Measurements from ENCODE around the gene SERPINA1.

SERPINA1 gene

DNA sequence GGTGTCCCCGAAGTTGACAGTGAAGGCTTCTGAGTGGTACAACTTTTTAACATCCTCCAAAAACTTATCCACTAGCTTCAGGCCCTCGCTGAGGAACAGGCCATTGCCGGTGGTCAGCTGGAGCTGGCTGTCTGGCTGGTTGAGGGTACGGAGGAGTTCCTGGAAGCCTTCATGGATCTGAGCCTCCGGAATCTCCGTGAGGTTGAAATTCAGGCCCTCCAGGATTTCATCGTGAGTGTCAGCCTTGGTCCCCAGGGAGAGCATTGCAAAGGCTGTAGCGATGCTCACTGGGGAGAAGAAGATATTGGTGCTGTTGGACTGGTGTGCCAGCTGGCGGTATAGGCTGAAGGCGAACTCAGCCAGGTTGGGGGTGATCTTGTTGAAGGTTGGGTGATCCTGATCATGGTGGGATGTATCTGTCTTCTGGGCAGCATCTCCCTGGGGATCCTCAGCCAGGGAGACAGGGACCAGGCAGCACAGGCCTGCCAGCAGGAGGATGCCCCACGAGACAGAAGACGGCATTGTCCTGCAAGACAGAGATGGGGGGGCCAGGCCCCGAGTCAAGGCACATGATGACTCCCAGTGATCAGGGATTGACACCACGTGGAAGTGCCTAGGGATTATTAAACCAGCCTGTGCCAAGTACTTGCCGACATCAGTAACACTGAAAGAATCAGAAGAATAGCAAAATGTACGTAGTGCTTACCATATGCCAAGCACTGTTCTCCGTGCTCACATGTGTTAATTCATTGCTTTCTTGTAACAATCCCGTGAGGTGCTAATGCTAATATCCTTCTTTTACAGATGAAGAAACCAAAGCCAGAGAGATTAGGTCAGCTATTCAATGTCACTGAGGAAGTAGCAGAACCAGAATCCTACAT lies 5.4 kb downstream of the SERPINA1 start:
- TF ChIP-seq CTCF (IDR thresholded peaks at IDR 0.05; ENCODE audit: low read depth, low read length) = no peak
- H3K27me3 ChIP-seq = 0 out of 2 replicates have a peak, but pooled peaks cover 4% of the 10 kb centered on the region
- H3K4me1 ChIP-seq = no peaks in the 10 kb centered on the region
- no peak overlapping the region for H3K4me3 ChIP-seq (ENCODE audit: low read depth, low read length)
- no peak for DNase-seq
- H3K9me3 ChIP-seq = no peaks in the 10 kb centered on the region
- H3K36me3 ChIP-seq = no peaks in the 10 kb centered on the region

DNA sequence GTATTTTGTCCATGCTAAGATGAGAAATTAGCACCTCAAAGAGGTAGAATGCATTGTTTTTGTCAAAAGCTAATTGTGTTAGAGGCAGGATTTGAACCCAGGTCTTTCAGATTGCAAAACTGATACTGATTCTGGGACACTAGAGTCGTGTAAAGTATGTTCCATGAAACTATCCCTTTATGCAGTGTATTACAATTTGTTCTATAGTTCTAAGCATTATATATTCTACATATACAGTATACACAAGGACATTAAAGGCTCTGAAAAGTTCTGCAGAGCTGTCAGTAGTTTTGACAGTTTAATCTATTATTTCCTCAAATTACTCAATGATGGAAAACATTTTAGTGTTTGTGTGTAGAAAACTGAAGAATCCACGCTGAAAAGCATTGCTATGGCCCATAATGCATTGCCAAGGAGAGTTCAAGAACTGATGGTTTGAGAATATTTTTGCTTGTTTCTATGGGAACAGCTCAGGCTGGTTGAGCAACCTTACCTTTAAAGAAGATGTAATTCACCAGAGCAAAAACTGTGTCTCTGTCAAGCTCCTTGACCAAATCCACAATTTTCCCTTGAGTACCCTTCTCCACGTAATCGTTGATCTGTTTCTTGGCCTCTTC lies 6.2 kb downstream of the SERPINA1 start:
- H3K4me3 ChIP-seq (ENCODE audit: low read depth, low read length) = no peak overlapping the region
- H3K36me3 ChIP-seq = no peaks in the 10 kb centered on the region
- no peaks in the 10 kb centered on the region for H3K9me3 ChIP-seq
- DNase-seq = no peak
- no peak for TF ChIP-seq CTCF (IDR thresholded peaks at IDR 0.05; ENCODE audit: low read depth, low read length)
- H3K4me1 ChIP-seq = no peaks in the 10 kb centered on the region
- 0 out of 2 replicates have a peak, but pooled peaks cover 4% of the 10 kb centered on the region for H3K27me3 ChIP-seq

GRCh38 chr14:94381149-94382030 lies 7.0 kb downstream of the SERPINA1 start:
- Histone ChIP-seq H3K4me1 (no peaks in the 10 kb centered on the region), H3K9me3 (no peaks in the 10 kb centered on the region), H3K4me3 (ENCODE audit: low read depth, low read length) (no peak overlapping the region), H3K36me3 (no peaks in the 10 kb centered on the region), H3K27me3 (0 out of 2 replicates have a peak, but pooled peaks cover 4% of the 10 kb centered on the region)
- no peak for TF ChIP-seq CTCF (IDR thresholded peaks at IDR 0.05; ENCODE audit: low read depth, low read length)
- DNase-seq = no peak

DNA sequence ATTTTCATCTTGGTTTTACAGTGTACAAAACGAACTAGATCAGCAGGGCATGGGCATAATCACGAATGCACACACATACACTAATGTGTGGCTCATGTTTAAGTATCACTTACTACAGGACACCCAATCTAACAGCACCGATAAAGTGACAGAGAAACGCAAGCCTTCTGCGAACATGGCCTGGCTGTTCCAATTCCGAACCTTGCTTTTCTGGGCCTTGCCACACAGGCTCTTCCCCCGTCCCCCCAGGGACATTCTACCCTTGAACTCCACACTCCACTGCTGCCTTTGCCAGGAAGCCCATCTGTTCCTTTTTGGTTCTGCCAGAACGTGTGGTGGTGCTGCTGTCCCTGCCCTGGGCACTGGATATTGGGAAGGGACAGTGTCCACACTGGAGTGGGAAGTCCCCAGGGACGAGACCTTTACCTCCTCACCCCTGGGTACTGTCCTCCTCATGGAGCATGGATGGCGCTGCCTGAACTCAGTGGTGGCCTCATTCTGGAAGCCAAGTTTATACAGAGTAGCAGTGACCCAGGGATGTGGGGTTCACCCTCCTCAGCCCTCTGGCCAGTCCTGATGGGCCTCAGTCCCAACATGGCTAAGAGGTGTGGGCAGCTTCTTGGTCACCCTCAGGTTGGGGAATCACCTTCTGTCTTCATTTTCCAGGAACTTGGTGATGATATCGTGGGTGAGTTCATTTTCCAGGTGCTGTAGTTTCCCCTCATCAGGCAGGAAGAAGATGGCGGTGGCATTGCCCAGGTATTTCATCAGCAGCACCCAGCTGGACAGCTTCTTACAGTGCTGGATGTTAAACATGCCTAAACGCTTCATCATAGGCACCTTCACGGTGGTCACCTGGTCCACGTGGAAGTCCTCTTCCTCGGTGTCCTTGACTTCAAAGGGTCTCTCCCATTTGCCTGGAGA lies 7.9 kb downstream of the SERPINA1 start:
- Histone ChIP-seq H3K27me3 (0 out of 2 replicates have a peak, but pooled peaks cover 4% of the 10 kb centered on the region), H3K4me1 (no peaks in the 10 kb centered on the region), H3K9me3 (no peaks in the 10 kb centered on the region), H3K36me3 (no peaks in the 10 kb centered on the region), H3K4me3 (ENCODE audit: low read depth, low read length) (no peak overlapping the region)
- no peak for DNase-seq
- TF ChIP-seq CTCF (IDR thresholded peaks at IDR 0.05; ENCODE audit: low read depth, low read length) = no peak

Data from BE2C (cell line).